Placental epithelial cell (primary cell): ENCODE data around the gene LKAAEAR1. TPM values are rescaled to one million over a fixed set of nuclear protein-coding genes. Genes with fewer than 3 reads are reported as not detected.

ENCODE experiments used
- small RNA-seq: library from RNA; depleted of rRNA; stranded (forward); fragments of <200 nt; gene quantifications from one replicate; pipeline ENCODE3, GENCODE V24; 2012
- total RNA-seq: library from RNA; depleted of rRNA; stranded (reverse); fragments of >200 nt; gene quantifications from 2 replicates; pipeline ENCODE4 v1.2.3, GENCODE V29; 2012

The LKAAEAR1 gene, protein sequence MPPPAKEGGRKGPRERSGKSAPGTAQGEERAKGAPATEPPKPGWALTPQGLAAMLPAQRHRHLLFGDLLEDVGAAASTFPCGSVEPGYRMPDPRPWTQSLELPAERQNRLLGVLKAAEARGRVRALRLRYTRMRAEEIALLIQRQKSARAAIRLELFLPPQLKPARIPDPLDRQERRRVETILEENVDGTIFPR
- not detected in 2 replicates for total RNA-seq

DNA sequence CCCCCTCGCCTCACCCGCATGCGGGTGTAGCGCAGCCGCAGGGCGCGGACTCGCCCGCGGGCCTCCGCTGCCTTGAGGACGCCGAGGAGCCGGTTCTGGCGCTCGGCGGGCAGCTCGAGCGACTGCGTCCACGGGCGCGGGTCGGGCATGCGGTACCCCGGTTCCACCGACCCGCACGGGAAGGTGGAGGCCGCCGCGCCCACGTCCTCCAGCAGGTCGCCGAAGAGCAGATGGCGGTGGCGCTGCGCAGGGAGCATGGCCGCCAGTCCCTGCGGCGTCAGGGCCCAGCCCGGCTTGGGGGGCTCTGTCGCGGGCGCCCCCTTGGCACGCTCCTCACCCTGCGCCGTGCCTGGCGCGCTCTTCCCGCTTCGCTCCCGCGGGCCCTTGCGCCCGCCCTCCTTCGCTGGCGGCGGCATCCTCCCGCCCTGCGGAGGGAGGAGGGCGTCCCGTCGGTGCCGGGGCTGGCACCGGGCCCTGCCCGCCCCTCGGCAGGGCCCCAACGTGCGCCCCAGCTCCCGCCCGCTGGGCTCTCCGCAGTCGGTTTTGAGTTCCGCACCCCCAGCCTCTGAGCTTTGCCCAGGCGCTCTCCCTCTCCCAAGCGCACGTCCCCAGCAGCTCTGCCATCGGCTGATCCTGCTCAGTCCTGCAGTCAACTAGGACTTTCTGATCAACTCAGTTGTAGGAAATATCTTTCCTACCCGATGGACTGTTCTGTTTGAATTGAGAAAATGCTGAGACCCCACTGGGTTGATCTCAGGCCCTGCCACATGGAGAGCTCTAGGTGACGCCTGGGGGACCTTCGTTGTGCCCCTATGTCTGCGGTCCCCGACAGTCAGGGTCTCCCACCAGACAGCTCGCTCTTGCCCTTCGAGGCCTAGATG is at the start of gene LKAAEAR1:
TSS of gene LKAAEAR1 (minus strand) at position 595 of the 881 bp plus-strand sequence. CDS start at position 416, 179 bp downstream.

DNA sequence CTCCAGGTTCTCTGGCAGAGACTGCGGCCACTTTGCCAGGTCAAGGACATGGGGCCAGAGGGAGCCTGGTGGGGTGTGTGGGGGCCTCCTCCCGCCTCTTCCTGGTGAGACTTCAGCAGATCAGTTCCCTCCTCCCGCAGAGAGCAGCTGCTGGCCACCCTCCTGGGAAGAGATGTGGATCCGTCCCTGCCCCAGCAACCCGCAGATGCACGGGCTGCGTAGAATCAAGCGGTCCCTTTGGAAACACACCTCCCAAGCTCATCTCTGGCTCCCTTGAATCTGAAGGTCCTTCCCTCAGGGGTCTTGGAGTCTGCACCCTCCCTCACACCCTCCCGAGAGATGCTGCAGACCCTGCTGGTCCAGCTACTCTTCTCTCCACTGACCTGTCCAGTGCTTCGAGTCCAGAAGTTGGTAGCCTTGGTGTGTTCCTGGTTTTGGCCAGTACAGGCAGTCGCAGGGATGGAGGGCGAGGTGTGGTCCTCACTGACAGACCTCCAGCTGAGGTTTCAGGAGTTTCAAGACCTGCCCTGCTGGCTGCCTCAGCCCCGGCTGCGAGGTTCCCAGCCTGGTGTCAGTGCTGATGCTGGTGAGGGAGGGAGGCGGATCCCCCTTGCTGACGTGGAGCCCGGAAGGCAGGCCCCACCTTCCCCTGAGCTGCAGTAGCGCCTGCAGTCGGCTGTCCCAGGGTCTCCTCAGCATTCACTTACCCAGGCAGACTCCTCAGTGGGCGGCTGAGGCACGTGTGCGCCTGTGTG is 23.0 kb upstream of the LKAAEAR1 start, which contains the start of gene NPBWR2:
TSS of gene NPBWR2 (minus strand) at position 585 of the 755 bp plus-strand sequence. CDS start 734 bp downstream, outside the sequence.

DNA sequence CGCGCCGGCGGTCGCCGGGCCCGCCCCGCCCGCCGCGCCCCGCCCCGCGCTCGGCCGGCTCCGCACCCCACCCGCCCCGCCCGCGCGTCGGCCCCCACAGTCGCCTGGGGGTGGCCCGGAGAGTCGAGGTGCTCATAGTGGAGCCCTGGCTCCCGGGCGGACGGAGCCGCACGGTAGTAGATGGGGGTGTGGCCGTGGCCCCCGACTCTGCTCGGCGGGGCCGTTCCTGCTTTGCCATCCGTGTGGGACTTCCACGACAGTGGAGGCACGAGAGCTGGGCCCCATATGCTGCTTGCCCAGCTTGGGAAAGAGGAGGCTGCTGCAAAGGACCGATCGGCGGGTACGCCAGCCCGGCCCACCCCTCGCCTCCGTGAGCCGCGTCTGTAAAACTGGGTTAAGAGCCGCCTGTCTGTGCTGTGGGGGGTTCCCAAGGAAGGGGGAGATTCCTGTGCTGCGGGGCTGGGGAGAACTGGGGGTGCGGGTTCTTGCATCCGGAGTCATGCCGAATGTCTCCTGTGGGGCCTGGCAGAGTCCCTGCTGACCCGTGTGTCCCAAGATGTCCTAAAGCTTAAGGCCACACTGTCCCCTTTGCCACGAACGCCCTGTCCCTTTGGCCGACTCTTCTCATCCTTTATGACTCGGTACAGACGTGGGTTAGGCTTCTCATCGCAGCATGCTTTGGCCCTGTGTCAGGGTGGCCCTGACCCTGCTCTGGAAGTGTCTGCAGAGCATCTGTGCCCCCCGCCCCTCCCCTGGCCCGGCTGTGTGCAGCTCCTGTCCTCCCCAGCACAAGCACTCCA is 4.0 kb downstream of the LKAAEAR1 start, which contains the start of gene OPRL1:
TSS of gene OPRL1 (plus strand) at position 70 of the 800 bp plus-strand sequence. CDS start 12,639 bp downstream, outside the sequence.

DNA sequence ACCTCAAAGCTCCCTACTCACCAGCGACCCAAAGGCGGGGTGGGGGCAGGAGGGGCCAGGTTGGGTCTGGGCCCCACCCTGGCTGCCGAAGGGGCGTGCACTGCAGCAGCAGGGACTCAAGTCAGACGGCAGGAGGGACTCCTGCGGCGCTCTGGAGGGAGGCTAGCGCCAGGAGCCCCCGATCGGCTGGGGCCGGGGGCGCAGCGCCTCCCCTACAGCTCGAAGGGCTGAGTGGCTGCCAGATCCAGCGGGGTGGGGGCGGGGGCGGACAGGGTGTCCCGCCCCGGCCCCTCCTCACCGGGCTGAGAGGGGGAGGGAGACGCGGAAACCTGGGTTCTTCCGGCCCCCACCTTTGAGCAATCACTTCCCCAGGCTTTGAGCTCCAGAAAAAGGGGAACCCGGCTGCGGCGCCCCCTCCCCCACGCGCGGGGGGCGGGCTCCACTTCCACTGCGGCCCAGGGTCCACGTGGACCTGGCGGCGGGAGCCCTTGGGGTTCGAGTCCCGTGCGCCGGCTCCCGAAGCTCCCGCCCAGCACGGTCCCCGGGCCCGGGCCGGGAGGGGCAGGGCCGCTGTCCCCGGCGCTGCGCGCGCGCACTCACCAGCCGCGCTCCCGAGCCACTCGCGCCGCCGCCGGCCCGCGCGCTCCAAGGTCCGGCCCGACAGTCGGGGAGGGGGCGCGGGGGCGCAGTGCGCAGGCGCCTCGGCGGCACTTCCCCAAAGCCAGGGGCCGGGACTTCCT is 4.8 kb downstream of the LKAAEAR1 start, which contains the start of gene RGS19:
TSS of gene RGS19 (minus strand) at position 246 of the 740 bp plus-strand sequence. CDS start 2,632 bp downstream, outside the sequence.

DNA sequence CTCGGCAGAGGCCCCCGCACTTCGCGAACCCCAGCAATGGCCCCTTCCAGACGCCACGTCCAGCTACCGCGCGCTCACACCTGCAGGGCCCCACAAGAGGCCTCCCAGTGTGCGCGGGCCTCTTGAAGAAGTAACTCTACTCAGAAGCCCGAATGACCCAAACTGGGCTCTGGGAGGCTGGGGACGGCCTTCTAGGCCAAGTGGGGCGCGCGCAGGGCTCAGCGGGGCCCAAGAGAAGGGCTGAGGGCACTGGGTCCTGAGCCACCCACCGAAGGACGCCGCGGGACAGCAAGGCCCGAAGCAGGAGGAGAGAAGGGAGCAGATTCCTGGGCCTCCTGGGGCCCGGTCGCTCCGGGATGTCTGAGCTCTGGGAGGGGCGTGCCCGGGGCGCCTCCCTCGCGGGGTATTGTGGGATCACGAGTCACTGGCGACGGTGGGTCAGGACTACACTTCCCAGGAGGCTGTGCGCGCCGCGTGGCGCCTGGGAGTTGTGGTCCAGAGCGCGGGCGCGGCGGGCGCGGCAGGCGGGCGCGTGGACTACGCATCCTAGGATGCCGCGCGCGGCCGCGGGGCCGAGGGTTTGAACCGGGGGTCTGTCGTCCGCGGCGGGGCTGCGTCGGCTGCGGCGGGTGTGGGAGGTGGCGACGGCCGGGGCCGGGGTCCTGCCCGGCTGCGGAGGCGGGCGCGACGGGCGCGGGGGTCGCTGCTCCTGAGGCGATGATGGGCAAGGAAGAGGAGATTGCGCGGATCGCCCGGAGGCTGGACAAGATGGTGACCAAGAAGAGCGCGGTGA is 21.4 kb downstream of the LKAAEAR1 start, which contains the start of gene TCEA2:
TSS of gene TCEA2 (plus strand) at position 603 of the 793 bp plus-strand sequence. CDS start at position 718, 115 bp downstream.

DNA sequence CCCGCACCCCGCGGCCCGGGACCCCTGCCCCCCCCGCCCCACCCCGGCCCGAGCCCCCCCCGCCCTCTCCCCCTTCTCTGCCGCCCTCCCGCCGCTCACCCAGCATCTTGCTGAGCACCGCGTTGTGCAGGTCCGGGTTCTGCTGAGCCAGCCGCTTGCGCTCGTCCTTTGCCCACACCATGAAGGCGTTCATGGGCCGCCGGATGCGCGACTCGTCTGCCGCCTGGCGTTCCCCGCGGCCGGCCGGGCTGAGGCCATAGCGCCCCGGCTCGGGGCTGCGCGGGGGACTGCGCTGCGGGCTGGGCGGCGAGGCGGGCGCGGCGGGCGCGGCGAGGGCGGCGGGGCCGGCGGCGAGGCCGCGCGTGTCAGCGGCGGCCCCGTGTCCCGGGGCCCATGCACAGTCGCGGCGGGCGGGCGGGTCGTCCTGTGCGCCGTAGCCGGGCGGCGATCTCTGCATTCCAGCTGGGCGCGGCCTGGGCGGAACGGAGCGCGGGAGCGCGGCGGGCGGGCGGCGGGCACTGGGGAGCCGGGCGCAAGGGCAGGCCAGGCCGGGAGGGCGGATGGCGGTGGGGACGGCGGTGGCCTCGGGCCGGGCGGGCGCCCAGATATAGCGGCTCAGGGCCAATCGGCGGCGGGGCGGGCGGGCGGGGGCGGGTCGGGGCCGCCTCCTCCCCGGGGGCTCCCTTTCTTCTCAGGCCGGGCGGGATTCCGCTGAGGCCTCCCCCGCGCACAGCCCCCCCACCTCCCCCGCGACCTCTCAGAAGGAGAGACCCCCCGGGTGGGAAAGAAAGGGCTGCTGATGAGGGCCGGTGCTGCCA is 34.9 kb downstream of the LKAAEAR1 start, which contains the start of gene SOX18:
TSS of gene SOX18 (minus strand) at position 580 of the 818 bp plus-strand sequence. CDS start at position 457, 123 bp downstream.

DNA sequence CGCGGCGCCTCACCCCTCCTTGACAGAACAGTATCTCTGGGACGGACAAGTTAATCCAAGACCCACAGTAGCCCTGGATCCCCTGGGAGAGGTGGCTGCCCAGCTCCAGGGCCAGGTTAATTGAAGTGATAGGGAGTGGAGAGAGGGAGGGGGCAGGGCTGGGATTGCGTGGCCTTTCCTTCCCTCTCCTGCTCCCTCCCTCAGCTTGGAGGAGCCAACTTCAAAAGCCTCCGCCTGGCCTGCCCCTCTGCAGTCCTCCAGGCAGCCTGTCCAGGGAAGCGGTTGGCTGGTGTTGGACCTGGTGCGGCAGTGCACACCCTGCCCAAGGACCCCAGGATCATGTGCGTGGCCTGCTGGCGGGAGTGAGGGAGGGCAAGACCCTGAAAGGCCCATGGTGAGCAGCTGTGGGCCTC is 48.3 kb downstream of the LKAAEAR1 start, which contains the start of gene C20orf204:
TSS of gene C20orf204 (plus strand) at position 250 of the 413 bp plus-strand sequence. CDS start at position 392, 142 bp downstream.

Small RNAs within 50 kb of the gene (small RNA-seq; reads per million reads assigned to genes)
- gene AL355803.1 = not detected
- gene MIR6813 = 0.14 reads per million

Other genes with a start within 250 kb of the LKAAEAR1 start
- gene ABHD16B, start 222.9 kb downstream of the LKAAEAR1 start, total RNA-seq = not detected in 2 replicates
- 66.0 and 103 TPM in 2 replicates for gene TPD52L2, start 219.1 kb downstream of the LKAAEAR1 start, total RNA-seq
- 34.5 and 56.6 TPM in 2 replicates for gene DNAJC5, start 189.3 kb downstream of the LKAAEAR1 start, total RNA-seq
- gene UCKL1, start 128.0 kb downstream of the LKAAEAR1 start, total RNA-seq = 21.1 and 21.6 TPM in 2 replicates
- gene ZNF512B, start 114.5 kb downstream of the LKAAEAR1 start, total RNA-seq = 15.3 and 15.6 TPM in 2 replicates
- gene SAMD10, start 104.8 kb downstream of the LKAAEAR1 start, total RNA-seq = 0.39 and 0.65 TPM in 2 replicates
- 47.6 and 61.6 TPM in 2 replicates for gene PRPF6, start 103.3 kb downstream of the LKAAEAR1 start, total RNA-seq
- 1.6 and 2.0 TPM in 2 replicates for gene C20orf204, start 48.2 kb downstream of the LKAAEAR1 start, total RNA-seq
- 0.11 TPM in 1 of 2 replicates, not detected in the other for gene SOX18, start 34.8 kb downstream of the LKAAEAR1 start, total RNA-seq
- gene TCEA2, start 21.2 kb downstream of the LKAAEAR1 start, total RNA-seq = 12.0 and 34.5 TPM in 2 replicates
- 10.2 and 19.7 TPM in 2 replicates for gene RGS19, start 4.9 kb downstream of the LKAAEAR1 start, total RNA-seq
- 1.3 and 2.0 TPM in 2 replicates for gene OPRL1, start 4.3 kb downstream of the LKAAEAR1 start, total RNA-seq
- not detected in 2 replicates for gene NPBWR2, start 23.2 kb upstream of the LKAAEAR1 start, total RNA-seq
- gene MYT1, start 80.1 kb upstream of the LKAAEAR1 start, total RNA-seq = under 0.01 TPM in 1 of 2 replicates, not detected in the other
- 29.2 and 32.6 TPM in 2 replicates for gene PCMTD2, start 171.3 kb upstream of the LKAAEAR1 start, total RNA-seq